ENCODE data around the gene BCAS3. TPM values are rescaled to one million over a fixed set of nuclear protein-coding genes. Genes with fewer than 3 reads are reported as not detected.

BCAS3 gene
- total and polyA plus RNA-seq, 2 donors (not counting 1 experiment from before 2014, with no cell fraction given) = 13.9 to 73.4 TPM

DNA sequence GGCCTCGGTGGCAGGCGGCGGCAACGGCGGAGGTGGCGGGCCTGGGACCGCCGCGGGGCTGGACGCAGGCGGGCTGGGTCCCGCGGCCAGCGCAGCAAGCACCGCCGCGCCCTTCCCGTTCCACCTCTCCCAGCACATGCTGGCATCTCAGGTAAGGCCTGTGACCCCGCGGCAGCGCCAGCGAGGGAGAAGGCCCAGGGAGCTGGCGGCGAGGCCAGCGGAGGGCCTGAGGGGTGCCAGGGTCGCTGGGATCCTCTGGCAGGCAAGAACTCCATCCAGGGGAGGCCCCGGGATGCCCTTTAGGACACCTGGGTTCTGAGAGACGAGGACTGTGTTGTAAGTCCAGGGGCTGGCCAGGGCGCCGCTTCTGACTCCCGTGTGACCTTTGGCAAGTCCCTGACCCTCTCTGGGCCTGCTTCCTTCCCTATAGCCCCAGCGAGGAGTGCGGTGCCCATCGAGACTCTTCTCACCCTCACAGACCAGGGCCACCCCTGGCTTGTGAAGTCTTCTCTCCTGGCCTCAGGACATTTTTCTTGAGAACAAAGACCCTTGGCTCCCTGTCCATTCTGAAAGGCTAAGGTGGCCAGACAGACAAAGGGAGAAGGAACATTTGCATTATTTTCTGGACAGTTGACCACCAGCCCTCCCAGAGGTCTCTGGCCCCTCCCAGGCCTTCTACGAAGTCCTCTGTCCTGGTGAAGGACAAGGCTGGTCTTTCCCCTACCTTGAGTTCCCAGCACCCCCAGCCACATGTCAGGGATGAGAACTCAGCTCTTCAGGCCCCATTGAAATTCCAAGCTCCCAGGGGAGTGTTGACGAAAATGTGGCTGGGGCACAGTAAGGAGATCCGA is 728.3 kb downstream of the BCAS3 start:
- H3K4me2 ChIP-seq (replicated peaks; ENCODE audit: low read depth, low read length, poor library complexity, severe bottlenecking) = peak overlapping the region; percentile 82
- Mint-ChIP-seq H3K4me1 (peaks cover 62% of the 10 kb centered on the region), H3K4me3 (no peak overlapping the region), H3K27ac (no peak overlapping the region), H3K27me3 (peaks cover 70% of the 10 kb centered on the region), H3K9me3 (ENCODE audit: insufficient read depth) (no peaks in the 10 kb centered on the region)
- H3K9ac ChIP-seq (ENCODE audit: low read length) = peak overlapping the region; percentile 50
- H3K4me1 ChIP-seq (ENCODE audit: control insufficient read depth in 2 of 2, insufficient read depth in 2 of 2, low read length in 2 of 2) = peaks cover 74 to 83% of the 10 kb centered on the region in 2 donors
- WGBS (ENCODE audit: insufficient coverage) = 23% methylated on average over 37 of the region's 37 CpGs
- peak overlapping the region; percentile 54 for H2AFZ ChIP-seq (ENCODE audit: insufficient read depth, low read depth, low read length, poor library complexity, severe bottlenecking)
- H3K36me3 ChIP-seq (replicated peaks in 1 of 2; ENCODE audit: control extremely low read depth in 1 of 2, control insufficient read depth in 1 of 2, extremely low read depth in 1 of 2, insufficient read depth in 2 of 2, low read length in 1 of 2) = no peaks in the 10 kb centered on the region
- H3K27ac ChIP-seq (ENCODE audit: low read length in 2 of 2) = no peak overlapping the region
- H4K20me1 ChIP-seq (ENCODE audit: control insufficient read depth, insufficient read depth, low read length, poor library complexity, severe bottlenecking) = peaks cover 25% of the 10 kb centered on the region
- intact Hi-C loops (cut with micrococcal nuclease) = no loop called here
- POLR2A ChIA-PET = no interaction called here
- no peaks in the 10 kb centered on the region for H3K79me2 ChIP-seq (ENCODE audit: control insufficient read depth, insufficient read depth, low read length)
- DNase-seq (no peak), ATAC-seq (ENCODE audit: low read depth) (no peak)
- H3K27me3 ChIP-seq (replicated peaks in 1 of 4; ENCODE audit: control extremely low read depth in 1 of 4, control insufficient read depth in 3 of 4, insufficient read depth in 4 of 4, low read length in 3 of 4) = peaks cover 0 to 93% (median 81%) of the 10 kb centered on the region in 4 experiments
- TF ChIP-seq EZH2 (IDR thresholded peaks at IDR 0.05; ENCODE audit: borderline replicate concordance, insufficient read depth, low read depth, low read length, poor library complexity, severe bottlenecking) = no peak
- TF ChIP-seq, protein P1, sequence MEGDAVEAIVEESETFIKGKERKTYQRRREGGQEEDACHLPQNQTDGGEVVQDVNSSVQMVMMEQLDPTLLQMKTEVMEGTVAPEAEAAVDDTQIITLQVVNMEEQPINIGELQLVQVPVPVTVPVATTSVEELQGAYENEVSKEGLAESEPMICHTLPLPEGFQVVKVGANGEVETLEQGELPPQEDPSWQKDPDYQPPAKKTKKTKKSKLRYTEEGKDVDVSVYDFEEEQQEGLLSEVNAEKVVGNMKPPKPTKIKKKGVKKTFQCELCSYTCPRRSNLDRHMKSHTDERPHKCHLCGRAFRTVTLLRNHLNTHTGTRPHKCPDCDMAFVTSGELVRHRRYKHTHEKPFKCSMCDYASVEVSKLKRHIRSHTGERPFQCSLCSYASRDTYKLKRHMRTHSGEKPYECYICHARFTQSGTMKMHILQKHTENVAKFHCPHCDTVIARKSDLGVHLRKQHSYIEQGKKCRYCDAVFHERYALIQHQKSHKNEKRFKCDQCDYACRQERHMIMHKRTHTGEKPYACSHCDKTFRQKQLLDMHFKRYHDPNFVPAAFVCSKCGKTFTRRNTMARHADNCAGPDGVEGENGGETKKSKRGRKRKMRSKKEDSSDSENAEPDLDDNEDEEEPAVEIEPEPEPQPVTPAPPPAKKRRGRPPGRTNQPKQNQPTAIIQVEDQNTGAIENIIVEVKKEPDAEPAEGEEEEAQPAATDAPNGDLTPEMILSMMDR (IDR thresholded peaks at IDR 0.05) = no peak
- CTCF ChIA-PET = interaction anchor here (0.6 to 0.9 kb wide), 2 partner anchors 510 to 685 kb away, joined by 3 read pairs; no protein-coding TSS in a partner anchor
- H3K4me3 ChIP-seq (ENCODE audit: control extremely low read depth in 1 of 5, extremely low read depth in 1 of 5, insufficient read depth in 1 of 5, low read depth in 2 of 5, low read length in 4 of 5) = no peak overlapping the region
- peaks cover 0 to 71% (median 2%) of the 10 kb centered on the region in 3 donors for H3K9me3 ChIP-seq (ENCODE audit: control extremely low read depth in 1 of 3, control insufficient read depth in 2 of 3, insufficient read depth in 1 of 3, low read length in 2 of 3)

DNA sequence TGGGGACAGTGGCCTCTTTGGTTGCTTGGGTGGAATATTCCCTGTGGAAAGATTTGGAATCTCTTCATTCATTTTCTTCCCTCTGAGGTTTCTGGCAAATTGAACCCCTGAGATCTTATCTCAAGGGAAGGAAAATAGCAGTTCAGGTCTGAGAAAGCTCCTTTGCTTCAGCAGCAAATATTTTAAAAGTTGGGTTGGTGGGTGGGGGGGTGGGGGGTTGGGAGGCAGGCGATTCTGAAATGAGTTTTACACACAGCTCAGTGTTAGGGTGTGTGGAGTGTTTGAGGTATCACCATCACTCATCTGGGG is 728.8 kb downstream of the BCAS3 start:
- H3K27me3 ChIP-seq (replicated peaks in 1 of 4; ENCODE audit: control extremely low read depth in 1 of 4, control insufficient read depth in 3 of 4, insufficient read depth in 4 of 4, low read length in 3 of 4) = peaks cover 0 to 93% (median 78%) of the 10 kb centered on the region in 4 experiments
- Mint-ChIP-seq H3K27me3 (peaks cover 65% of the 10 kb centered on the region), H3K9me3 (ENCODE audit: insufficient read depth) (no peaks in the 10 kb centered on the region), H3K4me3 (no peak overlapping the region), H3K27ac (no peak overlapping the region), H3K4me1 (peaks cover 58% of the 10 kb centered on the region)
- intact Hi-C loops (cut with micrococcal nuclease) = no loop called here
- POLR2A ChIA-PET = no interaction called here
- ATAC-seq (ENCODE audit: low read depth) = no peak
- no peak for TF ChIP-seq EZH2 (IDR thresholded peaks at IDR 0.05; ENCODE audit: borderline replicate concordance, insufficient read depth, low read depth, low read length, poor library complexity, severe bottlenecking)
- TF ChIP-seq, protein P1 (IDR thresholded peaks at IDR 0.05) = no peak
- no peak overlapping the region for H3K27ac ChIP-seq (ENCODE audit: low read length in 2 of 2)
- H3K4me3 ChIP-seq (ENCODE audit: control extremely low read depth in 1 of 5, extremely low read depth in 1 of 5, insufficient read depth in 1 of 5, low read depth in 2 of 5, low read length in 4 of 5) = no peak overlapping the region
- peaks cover 25% of the 10 kb centered on the region for H4K20me1 ChIP-seq (ENCODE audit: control insufficient read depth, insufficient read depth, low read length, poor library complexity, severe bottlenecking)
- H2AFZ ChIP-seq (ENCODE audit: insufficient read depth, low read depth, low read length, poor library complexity, severe bottlenecking) = no peak overlapping the region
- H3K9me3 ChIP-seq (ENCODE audit: control extremely low read depth in 1 of 3, control insufficient read depth in 2 of 3, insufficient read depth in 1 of 3, low read length in 2 of 3) = peaks cover 0 to 74% (median 2%) of the 10 kb centered on the region in 3 donors
- no peak overlapping the region for H3K9ac ChIP-seq (ENCODE audit: low read length)
- whole genome bisulfite sequencing (ENCODE audit: insufficient coverage) = 33% methylated on average over 1 of the region's 1 CpG
- no peak for DNase-seq
- no peak overlapping the region for H3K4me2 ChIP-seq (replicated peaks; ENCODE audit: low read depth, low read length, poor library complexity, severe bottlenecking)
- H3K79me2 ChIP-seq (ENCODE audit: control insufficient read depth, insufficient read depth, low read length) = no peaks in the 10 kb centered on the region
- H3K36me3 ChIP-seq (replicated peaks in 1 of 2; ENCODE audit: control extremely low read depth in 1 of 2, control insufficient read depth in 1 of 2, extremely low read depth in 1 of 2, insufficient read depth in 2 of 2, low read length in 1 of 2) = no peaks in the 10 kb centered on the region
- H3K4me1 ChIP-seq (ENCODE audit: control insufficient read depth in 2 of 2, insufficient read depth in 2 of 2, low read length in 2 of 2) = peaks cover 74 to 83% of the 10 kb centered on the region in 2 donors
- CTCF ChIA-PET = interaction anchor here (0.6 to 0.9 kb wide), 2 partner anchors 509 to 686 kb away, joined by 3 read pairs; no protein-coding TSS in a partner anchor
